ENCODE measurements around the gene DIPK1A. TPM values are rescaled to one million over a fixed set of nuclear protein-coding genes. Genes with fewer than 3 reads are reported as not detected.
"Not testable (repeated sequence)": the region's sequence is repeated elsewhere in the genome, so short reads cannot be mapped to it uniquely, and the experiment has no call there.

The DIPK1A gene
- total RNA-seq, 1 donor from 2014 or later: 4.6 TPM

DNA sequence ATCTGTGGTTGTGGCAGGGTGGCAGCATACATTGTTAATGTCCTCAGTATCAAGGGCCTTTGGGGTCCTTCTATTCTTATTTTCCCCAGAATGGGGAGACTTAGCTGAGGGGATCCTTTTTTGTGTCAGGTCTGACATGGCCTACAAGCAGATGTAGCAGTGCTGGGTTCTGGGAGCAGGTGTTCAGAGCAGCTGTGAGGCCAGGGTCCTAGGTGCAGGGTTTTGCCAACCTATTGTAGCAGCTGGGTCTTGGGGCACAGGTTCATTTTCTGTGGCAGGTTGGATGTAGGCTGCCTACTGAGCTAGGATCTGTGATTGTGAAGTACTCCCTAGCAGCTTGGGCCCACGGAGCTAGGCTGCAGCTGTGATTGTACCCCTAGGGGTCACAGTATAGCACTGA lies 60.1 kb downstream of the DIPK1A start:
- H3K27me3 ChIP-seq: no peaks in the 10 kb centered on the region
- intact Hi-C loops (cut with DNase I): no loop called here
- H3K27ac ChIP-seq: no peak overlapping the region
- H3K4me1 ChIP-seq: no peaks in the 10 kb centered on the region
- H3K9me3 ChIP-seq: no peaks in the 10 kb centered on the region
- ATAC-seq (no peak), DNase-seq (no peak)
- no peaks in the 10 kb centered on the region for H3K36me3 ChIP-seq
- no peak overlapping the region for H3K4me3 ChIP-seq
- TF ChIP-seq, protein P1, sequence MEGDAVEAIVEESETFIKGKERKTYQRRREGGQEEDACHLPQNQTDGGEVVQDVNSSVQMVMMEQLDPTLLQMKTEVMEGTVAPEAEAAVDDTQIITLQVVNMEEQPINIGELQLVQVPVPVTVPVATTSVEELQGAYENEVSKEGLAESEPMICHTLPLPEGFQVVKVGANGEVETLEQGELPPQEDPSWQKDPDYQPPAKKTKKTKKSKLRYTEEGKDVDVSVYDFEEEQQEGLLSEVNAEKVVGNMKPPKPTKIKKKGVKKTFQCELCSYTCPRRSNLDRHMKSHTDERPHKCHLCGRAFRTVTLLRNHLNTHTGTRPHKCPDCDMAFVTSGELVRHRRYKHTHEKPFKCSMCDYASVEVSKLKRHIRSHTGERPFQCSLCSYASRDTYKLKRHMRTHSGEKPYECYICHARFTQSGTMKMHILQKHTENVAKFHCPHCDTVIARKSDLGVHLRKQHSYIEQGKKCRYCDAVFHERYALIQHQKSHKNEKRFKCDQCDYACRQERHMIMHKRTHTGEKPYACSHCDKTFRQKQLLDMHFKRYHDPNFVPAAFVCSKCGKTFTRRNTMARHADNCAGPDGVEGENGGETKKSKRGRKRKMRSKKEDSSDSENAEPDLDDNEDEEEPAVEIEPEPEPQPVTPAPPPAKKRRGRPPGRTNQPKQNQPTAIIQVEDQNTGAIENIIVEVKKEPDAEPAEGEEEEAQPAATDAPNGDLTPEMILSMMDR (IDR thresholded peaks at IDR 0.05): no peak

DNA sequence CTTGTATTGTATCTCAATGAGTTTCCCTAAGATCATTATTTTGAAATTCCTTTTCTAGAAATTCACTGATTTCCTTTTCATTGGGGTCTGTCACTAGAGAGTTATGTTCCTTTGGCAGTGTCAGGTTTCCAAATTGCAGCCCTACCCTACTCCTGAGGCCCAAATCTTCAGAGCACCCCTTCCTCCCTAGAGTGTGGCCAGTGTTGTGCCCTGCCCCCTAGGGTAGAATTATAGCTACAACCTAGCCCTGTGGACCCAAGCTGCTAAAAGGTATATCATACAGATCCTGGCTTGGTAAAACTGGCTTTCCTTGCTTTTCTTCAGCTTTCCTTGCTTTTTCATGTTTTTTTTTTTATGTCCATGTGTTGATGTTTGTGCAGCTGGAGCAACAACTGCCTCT lies 60.7 kb downstream of the DIPK1A start:
- TF ChIP-seq, protein P1 (IDR thresholded peaks at IDR 0.05): no peak

GRCh38 chr1:92899780-92900179 lies 61.5 kb downstream of the DIPK1A start:
- Histone ChIP-seq H3K4me1 (no peaks in the 10 kb centered on the region), H3K27ac (no peak overlapping the region), H3K36me3 (no peaks in the 10 kb centered on the region), H3K27me3 (no peaks in the 10 kb centered on the region), H3K4me3 (no peak overlapping the region), H3K9me3 (no peaks in the 10 kb centered on the region)
- intact Hi-C loops (cut with DNase I): no loop called here
- no peak for ATAC-seq
- no peak for DNase-seq
- TF ChIP-seq, protein P1 (IDR thresholded peaks at IDR 0.05): no peak

More for the DNA sequence above, 60.7 kb downstream of the DIPK1A start:
- no peak for DNase-seq
- intact Hi-C loops (cut with DNase I): no loop called here
- Histone ChIP-seq H3K4me1 (no peaks in the 10 kb centered on the region), H3K36me3 (no peaks in the 10 kb centered on the region), H3K4me3 (no peak overlapping the region), H3K9me3 (no peaks in the 10 kb centered on the region), H3K27me3 (no peaks in the 10 kb centered on the region), H3K27ac (no peak overlapping the region)
- ATAC-seq: no peak

GRCh38 chr1:92898053-92898452 lies 63.2 kb downstream of the DIPK1A start:
- H3K9me3 ChIP-seq; intact Hi-C loops (cut with DNase I); H3K36me3 ChIP-seq; H3K27ac ChIP-seq; DNase-seq; H3K4me1 ChIP-seq; H3K4me3 ChIP-seq; H3K27me3 ChIP-seq: not testable (repeated sequence)
- ATAC-seq: peak; percentile 44

DNA sequence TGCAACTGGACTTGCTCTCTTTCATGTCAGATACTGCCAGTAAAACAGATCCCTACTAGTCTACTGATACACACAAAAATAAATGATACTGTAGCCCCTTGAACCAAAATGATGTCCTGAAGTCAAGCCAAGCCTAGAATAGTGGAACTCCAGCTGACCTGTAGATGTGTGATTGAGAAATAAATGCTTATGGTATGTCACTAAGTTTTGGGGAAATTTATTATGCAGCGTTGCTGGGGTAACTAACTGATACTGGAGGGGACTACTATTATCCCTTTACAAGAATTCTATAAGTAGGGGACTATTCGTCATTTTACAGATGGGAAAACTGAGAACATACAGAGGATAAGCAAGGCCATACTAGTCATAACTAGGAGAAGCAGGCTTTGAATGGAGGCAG lies 73.8 kb downstream of the DIPK1A start:
- DNase-seq (no peak), ATAC-seq (no peak)
- no peaks in the 10 kb centered on the region for H3K9me3 ChIP-seq
- no peaks in the 10 kb centered on the region for H3K27me3 ChIP-seq
- TF ChIP-seq, protein P1 (IDR thresholded peaks at IDR 0.05): no peak
- H3K36me3 ChIP-seq: no peaks in the 10 kb centered on the region
- no peak overlapping the region for H3K4me3 ChIP-seq
- H3K4me1 ChIP-seq: no peaks in the 10 kb centered on the region
- H3K27ac ChIP-seq: no peak overlapping the region
- intact Hi-C loops (cut with DNase I): no loop called here

GRCh38 chr1:92886886-92887419 lies 74.3 kb downstream of the DIPK1A start:
- TF ChIP-seq, protein P1 (IDR thresholded peaks at IDR 0.05): no peak
- Histone ChIP-seq H3K9me3 (no peaks in the 10 kb centered on the region), H3K27ac (no peak overlapping the region), H3K36me3 (no peaks in the 10 kb centered on the region), H3K4me3 (no peak overlapping the region), H3K27me3 (no peaks in the 10 kb centered on the region), H3K4me1 (no peaks in the 10 kb centered on the region)
- ATAC-seq (peak; percentile 63), DNase-seq (no peak)
- intact Hi-C loops (cut with DNase I): no loop called here
